ENCODE data around the gene GJA3.

DNA sequence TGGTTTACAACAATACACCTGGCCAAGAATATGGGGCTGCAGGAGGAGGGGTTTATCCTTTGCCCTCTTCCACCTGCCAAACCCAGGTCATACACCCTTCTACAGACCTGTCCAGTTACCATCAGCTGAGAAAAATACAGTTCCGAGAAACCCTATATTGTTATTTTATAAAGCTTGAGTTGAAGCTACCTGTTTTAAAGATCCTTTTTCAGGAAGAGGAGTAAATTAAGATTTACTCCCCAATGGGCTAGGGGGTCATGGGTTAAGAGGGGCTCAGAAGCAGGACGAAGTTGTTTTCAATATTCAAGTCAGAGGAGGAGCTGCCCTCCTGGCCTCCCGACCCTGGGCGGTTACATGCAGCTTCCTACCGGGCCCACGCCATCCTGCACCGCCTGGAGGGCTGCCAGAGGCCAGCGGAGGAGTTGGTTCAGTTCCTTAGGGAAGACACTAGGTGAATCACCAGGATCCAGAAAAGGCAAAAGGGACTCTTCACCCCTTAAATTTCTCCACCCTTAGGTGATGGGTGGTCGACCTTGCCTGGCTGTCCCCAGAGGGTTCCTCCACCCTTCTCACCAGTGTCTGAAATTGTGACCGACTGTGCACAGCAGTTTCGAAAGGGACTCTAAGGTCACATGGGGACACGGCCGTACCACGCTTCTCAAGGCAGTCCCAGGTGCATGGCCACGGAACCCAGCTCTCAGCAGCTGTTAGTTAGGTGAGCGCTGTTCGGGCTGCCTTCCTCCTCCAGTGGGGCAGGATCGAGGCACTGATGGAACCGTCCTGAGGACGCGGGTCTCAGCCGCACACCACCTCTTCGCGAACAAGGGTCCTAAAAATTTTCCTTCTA, 30.7 kb upstream of the GJA3 start:
- no peak for TF ChIP-seq CTCF (IDR thresholded peaks at IDR 0.05; ENCODE audit: low read depth, low read length)
- TF ChIP-seq EZH2phosphoT487 (IDR thresholded peaks at IDR 0.05; ENCODE audit: low read depth), result no peak

Data from OCI-LY3 (cell line).